Stimulated activated CD4-positive, alpha-beta T cell treated with anti-CD3 and anti-CD28 coated beads, Interleukin-12 subunit alpha, Interleukin-12 subunit beta, amount 100 ng/mL, for 24 hours (primary cell): Measurements from ENCODE around the gene SHISA6.
"Not testable (repeated sequence)": the region's sequence is repeated elsewhere in the genome, so short reads cannot be mapped to it uniquely, and the experiment has no call there.

Experiments used
- DNase-seq, 2 experiments: peaks; one replicate each; pipeline ENCODE4 v3.0.0-alpha.2; 2020; ENCODE audit warnings: low read depth in 2 of 2

Gene SHISA6

GRCh38 chr17:11264183-11264871 is 23.3 kb downstream of the SHISA6 start:
- no peak for DNase-seq

DNA sequence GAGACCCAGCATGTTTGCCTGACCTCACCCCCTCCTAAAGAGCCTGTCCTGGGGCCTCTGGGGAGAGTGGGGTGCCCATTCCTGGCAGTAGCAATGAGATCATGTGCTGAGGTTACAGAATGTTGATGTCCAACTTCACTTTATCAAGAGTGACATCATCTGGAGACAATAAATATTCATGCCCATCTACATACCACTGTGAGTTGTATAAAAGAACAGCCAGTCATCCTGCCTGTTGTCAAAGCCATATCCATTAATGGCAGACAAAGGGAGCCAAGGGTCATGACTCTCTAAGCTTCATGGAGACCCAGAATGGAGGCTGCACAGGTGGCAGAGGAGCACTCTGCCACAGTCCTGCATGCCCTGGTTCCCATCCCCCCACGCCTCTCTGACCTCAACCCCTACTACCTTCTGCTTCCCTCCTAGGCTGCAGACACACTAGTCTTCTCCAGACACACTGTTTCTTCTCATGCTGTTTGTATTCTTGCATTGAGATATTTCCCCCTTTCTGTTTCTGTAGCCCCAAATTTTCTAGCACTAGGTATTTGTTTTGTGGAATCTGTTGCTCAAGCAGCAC is 27.1 kb downstream of the SHISA6 start:
- DNase-seq, result no peak

- DNase-seq, result no peak
Measured at GRCh38 chr17:11269210-11269609, 28.2 kb downstream of the SHISA6 start.

DNA sequence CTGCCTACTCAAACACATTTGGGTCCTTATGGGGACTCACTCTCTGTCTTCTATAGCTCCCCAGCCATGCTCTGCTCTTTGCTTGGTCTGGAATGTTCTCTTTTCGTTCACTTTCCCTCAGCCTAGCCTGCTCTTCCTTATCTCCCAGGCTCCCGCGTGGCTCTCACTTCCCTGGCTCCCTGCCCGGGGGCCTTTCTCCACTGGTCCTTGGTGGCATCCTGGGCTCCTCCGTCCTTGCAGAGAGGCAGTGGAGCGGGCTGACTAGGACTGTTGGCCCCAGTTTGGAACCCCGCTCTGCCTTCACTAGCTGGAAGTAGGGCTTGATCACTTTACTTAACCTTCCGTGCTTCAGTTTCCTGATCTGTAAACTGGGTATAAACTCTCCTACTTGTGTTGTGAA is 31.2 kb downstream of the SHISA6 start:
- no peak for DNase-seq

- DNase-seq, result no peak
Measured at GRCh38 chr17:11273596-11273995, 32.6 kb downstream of the SHISA6 start.

DNA sequence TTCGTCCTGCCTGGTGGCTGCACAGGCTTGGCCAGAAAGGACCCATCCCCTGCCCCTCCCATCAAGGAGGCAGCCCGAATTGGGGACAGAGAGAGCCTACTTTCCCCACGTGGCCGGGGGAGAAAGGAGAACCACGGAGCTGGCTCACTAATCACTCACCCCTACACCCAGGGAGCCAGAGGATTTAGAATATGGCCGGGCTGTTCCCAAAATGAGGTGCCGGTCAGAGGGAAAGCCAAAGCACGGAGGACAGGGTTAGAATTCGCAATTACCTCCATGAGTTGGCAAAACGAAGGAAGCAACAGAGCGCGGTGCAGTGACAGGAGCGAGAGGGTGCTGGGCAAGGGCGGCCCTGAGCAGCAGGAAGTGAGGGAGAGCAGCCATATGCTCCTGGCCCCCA is 33.1 kb downstream of the SHISA6 start:
- no peak for DNase-seq

GRCh38 chr17:11276486-11276885 is 35.5 kb downstream of the SHISA6 start:
- DNase-seq, result no peak

DNA sequence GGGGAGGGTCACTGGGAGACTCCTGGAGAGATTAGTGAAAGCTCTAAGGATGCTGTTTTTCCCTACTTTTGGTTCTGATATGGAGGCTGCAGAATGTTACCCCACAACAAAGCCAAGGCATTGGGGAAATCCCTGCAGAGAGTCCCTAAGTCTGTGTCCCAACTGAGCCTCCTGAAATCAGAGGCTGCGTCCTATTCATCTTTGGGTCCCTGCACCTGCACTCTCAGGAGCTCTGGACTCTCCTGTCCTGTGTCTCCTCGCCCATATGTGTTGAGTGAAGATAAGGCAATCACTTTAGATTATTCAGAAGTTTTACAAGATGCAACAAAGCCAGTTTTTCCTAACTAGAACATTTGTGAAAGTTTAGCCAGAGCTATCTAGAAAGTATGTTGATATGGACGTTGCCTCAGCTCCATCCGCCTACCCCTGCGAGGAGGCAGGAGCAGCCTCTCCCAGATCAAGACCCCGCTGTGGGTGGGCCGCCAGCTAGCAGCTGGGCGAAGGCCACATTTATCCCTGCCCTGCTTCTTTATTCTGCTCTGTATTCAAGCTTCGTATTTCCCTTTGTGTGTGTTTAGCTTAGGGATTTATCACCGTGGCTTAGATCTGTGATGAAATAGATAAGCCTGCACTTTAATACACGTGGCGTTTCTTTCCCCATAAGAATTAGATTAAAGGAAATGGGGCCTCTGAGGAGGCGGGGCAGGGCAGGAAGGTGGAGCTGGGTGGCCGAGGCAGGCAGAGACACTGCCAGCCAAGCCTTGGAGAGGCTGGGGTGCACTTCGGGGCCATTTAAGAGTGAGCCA is 37.4 kb downstream of the SHISA6 start:
- DNase-seq, result no peak

DNA sequence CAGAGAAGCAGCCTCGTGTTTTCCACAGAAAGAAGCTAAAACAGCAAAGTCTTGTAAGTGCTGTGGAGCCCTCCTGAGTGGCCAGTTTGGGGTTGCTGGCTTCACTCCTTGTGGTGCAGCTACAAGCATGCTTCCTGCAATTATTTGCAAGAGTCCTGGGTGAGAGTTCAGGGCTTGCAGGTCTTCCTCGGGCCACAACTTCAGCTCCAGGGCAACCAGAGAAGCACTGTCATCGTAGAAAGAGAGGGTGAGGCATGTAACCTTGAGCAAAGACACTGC is 37.9 kb downstream of the SHISA6 start:
- no peak for DNase-seq

DNA sequence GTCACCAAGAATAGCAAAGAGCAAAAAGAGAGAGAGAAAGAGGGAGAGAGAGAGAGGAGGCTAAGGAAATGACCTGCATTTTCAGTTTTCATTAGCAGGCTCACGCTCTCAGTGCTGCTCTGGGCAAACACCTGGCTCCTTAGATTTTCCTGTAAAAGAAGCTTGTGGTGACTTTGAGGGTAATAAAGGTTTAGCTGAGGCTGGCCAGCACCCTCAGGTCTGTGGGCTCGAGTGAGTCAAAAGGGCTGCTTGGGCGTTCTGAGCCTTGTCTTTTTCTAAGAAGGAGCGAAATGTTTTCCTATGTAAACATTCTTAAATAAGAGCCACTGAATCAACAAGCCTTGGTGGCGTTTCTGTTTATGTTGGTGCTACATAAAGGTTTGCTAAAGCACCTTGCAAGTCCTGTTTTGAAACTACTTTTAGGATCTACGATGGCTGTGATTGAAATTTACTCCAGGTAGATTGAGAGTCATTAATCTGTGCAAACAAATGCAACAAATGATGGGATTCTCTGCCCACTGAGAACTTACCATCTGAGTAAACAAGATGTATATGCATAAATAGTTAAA is 38.8 kb downstream of the SHISA6 start:
- no peak for DNase-seq

- DNase-seq, result no peak
Measured at GRCh38 chr17:11282586-11282985, 41.6 kb downstream of the SHISA6 start.

DNA sequence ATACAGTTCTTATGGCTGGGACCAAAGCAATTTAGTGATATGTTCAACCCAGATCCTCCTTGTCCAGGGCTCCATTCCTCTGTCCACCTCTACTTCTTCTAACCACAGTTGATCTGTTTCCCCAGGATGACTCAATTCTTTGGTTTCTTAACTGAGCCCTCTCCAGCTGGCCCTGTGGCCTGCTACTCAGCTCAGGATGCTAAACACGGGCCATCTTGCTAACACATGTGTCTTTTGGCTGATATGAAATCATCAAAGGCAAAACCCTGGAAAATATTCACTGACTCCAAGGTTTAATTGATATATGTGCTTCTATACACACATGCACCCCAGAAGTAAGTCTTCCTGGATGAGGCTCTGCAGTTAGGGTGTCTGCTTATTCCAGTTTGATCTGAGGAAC is 43.8 kb downstream of the SHISA6 start:
- DNase-seq, result no peak

DNA sequence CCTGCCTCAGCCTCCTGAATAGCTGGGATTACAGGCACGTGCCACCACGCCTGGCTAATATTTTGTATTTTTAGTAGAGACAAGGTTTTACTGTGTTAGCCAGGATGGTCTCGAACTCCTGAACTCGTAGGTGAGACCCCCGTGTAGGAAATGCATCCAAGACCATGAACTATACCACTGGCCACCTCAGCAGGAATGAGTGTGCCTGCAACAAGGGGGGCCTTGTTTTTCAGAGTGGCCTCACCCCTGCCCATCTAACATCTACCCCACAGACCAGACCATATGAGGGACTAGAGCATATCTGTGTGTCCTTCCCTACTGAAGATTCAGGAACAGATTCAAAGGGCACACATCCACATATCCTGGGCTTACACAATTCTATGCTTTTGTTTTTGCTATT is 44.9 kb downstream of the SHISA6 start:
- DNase-seq, result no peak

DNA sequence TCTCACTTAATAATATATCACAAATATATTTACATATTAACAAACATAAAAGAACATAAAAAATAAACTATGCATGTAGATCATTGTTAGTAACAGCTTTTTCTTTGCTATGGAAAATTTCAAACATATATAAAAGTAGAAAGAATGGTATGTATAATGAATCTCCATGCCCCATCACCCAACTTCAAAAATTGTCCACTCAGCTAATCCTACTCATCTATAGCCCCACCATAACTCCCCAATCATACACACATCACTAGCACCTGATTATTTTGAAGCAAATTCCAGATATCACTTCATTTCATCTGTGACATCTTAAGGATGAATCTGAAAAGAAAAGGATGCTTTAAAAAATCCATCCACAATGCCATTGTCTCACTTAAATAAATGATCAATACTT is 46.8 kb downstream of the SHISA6 start:
- DNase-seq, result no peak

GRCh38 chr17:11290814-11291213 is 49.8 kb downstream of the SHISA6 start:
- no peak for DNase-seq

DNA sequence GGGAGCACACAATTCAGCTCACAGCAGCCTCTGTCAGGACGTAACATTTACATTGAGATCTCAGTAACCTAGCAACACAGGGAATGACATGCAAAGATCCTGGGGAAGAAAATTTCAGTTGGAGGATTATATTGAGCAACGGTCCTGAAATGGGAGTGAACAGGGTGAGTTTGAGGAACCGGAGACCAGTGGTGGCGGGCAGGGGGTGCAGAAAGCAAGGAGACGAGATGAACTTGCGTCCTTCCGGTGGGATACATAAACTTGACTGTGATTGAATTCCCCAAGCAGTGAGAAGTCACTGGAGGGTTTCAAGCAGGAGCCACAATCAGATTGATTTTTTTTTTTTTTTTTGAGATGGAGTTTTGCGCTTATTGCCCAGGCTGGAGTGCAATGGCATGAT is 51.5 kb downstream of the SHISA6 start:
- no peak for DNase-seq

GRCh38 chr17:11293480-11293879 is 52.5 kb downstream of the SHISA6 start:
- DNase-seq, result no peak

- no peak for DNase-seq
Measured at GRCh38 chr17:11294826-11295225, 53.8 kb downstream of the SHISA6 start.

GRCh38 chr17:11296994-11297393 is 56.0 kb downstream of the SHISA6 start:
- DNase-seq, result no peak

DNA sequence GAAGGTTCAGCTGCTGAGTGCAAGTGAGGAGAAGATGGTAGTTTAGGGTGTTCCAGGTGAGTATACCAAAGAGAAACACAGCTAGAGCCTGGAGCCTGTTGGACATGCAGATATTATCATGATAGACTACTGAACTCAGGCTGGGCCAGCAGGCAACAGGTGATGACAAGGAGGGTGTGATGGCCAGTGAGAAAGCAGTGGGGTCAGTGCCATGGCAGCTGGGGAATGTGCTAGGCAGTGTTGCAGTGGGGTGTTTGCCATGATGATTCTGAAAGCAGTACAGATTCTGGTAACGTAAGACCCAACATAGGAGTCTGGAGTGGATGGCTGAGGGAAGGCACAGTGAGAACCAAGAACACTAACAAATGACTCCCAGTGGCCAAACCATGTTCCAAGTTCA is 57.4 kb downstream of the SHISA6 start:
- DNase-seq, result no peak

GRCh38 chr17:11300201-11300600 is 59.2 kb downstream of the SHISA6 start:
- DNase-seq, result no peak

GRCh38 chr17:11300738-11301137 is 59.7 kb downstream of the SHISA6 start:
- no peak for DNase-seq

GRCh38 chr17:11301874-11302273 is 60.9 kb downstream of the SHISA6 start:
- not testable (repeated sequence) for DNase-seq
